ENCODE measurements around the gene MPV17. TPM values are rescaled to one million over a fixed set of nuclear protein-coding genes. Genes with fewer than 3 reads are reported as not detected.
A peak's percentile ranks its signal among the peaks of the same experiment; 100 is the strongest.

Gene MPV17
- total and polyA plus RNA-seq, 9 of the 15 experiments (the other 6 are each of a cell fraction or from before 2014, with no cell fraction given), result 54.7 to 140 (median 70.2) TPM

DNA sequence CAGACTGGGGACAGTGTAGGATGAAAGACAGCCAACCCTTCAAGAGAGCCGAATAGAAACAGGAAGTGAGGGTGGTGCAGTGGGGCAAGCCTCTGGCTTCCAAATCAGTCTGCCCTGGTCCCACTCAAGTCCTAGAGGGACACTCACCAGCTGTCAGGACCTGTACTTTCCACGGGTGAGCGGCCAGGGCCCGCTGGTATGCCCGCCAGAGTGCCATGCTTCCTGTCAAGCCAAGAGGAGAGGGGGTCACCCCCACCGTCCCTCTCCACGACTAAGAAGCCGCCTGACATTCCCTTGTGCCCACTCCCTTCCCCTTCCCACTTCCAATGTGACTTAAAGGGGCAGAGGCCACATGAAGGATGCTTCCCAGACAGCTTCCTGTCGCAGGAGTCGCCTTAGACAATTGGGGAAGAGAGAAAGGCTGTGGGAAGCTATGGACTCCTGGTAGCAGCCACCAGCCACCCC is 564 bp downstream of the MPV17 start (continued):
- TF ChIP-seq, protein P1, sequence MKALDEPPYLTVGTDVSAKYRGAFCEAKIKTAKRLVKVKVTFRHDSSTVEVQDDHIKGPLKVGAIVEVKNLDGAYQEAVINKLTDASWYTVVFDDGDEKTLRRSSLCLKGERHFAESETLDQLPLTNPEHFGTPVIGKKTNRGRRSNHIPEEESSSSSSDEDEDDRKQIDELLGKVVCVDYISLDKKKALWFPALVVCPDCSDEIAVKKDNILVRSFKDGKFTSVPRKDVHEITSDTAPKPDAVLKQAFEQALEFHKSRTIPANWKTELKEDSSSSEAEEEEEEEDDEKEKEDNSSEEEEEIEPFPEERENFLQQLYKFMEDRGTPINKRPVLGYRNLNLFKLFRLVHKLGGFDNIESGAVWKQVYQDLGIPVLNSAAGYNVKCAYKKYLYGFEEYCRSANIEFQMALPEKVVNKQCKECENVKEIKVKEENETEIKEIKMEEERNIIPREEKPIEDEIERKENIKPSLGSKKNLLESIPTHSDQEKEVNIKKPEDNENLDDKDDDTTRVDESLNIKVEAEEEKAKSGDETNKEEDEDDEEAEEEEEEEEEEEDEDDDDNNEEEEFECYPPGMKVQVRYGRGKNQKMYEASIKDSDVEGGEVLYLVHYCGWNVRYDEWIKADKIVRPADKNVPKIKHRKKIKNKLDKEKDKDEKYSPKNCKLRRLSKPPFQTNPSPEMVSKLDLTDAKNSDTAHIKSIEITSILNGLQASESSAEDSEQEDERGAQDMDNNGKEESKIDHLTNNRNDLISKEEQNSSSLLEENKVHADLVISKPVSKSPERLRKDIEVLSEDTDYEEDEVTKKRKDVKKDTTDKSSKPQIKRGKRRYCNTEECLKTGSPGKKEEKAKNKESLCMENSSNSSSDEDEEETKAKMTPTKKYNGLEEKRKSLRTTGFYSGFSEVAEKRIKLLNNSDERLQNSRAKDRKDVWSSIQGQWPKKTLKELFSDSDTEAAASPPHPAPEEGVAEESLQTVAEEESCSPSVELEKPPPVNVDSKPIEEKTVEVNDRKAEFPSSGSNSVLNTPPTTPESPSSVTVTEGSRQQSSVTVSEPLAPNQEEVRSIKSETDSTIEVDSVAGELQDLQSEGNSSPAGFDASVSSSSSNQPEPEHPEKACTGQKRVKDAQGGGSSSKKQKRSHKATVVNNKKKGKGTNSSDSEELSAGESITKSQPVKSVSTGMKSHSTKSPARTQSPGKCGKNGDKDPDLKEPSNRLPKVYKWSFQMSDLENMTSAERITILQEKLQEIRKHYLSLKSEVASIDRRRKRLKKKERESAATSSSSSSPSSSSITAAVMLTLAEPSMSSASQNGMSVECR (CRISPR knock-in tag; IDR thresholded peaks at IDR 0.05), result peak; percentile 40
- TF ChIP-seq HNRNPH1 (optimal IDR thresholded peaks at IDR 0.05; ENCODE audit: low read depth, low read length) (no peak), FOS (IDR thresholded peaks at IDR 0.05; ENCODE audit: extremely low read depth, insufficient read length) (no peak), ILK (tag; IDR thresholded peaks at IDR 0.05; ENCODE audit: borderline replicate concordance, low read depth) (no peak), CBFA2T3 (IDR thresholded peaks at IDR 0.05) (no peak), MXI1 (IDR thresholded peaks at IDR 0.05; ENCODE audit: low read depth, low read length) (no peak), TEAD4 (IDR thresholded peaks at IDR 0.05; ENCODE audit: low read length) (0 out of 2 replicates have a peak, but pooled peaks have one; percentile 7), TEAD4 (CRISPR knock-in tag; IDR thresholded peaks at IDR 0.05; ENCODE audit: borderline replicate concordance) (no peak), ZNF23 (CRISPR knock-in tag; IDR thresholded peaks at IDR 0.05) (no peak), ZBTB8A (IDR thresholded peaks at IDR 0.05; ENCODE audit: partially characterized antibody) (no peak), CEBPG (CRISPR knock-in tag; IDR thresholded peaks at IDR 0.05) (no peak), CEBPG (tag; conservative IDR thresholded peaks at IDR 0.05 in 1 of 2, IDR thresholded peaks at IDR 0.05 in 1 of 2) (no peak), BRD4 (IDR thresholded peaks at IDR 0.05) (no peak), MECOM (CRISPR knock-in tag; IDR thresholded peaks at IDR 0.05) (no peak), MAZ (CRISPR knock-in tag; conservative IDR thresholded peaks at IDR 0.05 in 1 of 2, IDR thresholded peaks at IDR 0.05 in 1 of 2) (no peak), RNF2 (IDR thresholded peaks at IDR 0.05) (no peak)
- TF ChIP-seq, protein P2, sequence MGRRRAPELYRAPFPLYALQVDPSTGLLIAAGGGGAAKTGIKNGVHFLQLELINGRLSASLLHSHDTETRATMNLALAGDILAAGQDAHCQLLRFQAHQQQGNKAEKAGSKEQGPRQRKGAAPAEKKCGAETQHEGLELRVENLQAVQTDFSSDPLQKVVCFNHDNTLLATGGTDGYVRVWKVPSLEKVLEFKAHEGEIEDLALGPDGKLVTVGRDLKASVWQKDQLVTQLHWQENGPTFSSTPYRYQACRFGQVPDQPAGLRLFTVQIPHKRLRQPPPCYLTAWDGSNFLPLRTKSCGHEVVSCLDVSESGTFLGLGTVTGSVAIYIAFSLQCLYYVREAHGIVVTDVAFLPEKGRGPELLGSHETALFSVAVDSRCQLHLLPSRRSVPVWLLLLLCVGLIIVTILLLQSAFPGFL (CRISPR knock-in tag; IDR thresholded peaks at IDR 0.05), result no peak
- TF ChIP-seq, protein P3, sequence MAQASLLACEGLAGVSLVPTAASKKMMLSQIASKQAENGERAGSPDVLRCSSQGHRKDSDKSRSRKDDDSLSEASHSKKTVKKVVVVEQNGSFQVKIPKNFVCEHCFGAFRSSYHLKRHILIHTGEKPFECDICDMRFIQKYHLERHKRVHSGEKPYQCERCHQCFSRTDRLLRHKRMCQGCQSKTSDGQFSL (CRISPR knock-in tag; IDR thresholded peaks at IDR 0.05), result 0 out of 2 replicates have a peak, but pooled peaks have one; percentile 47
- TF ChIP-seq, protein P3 (tag; IDR thresholded peaks at IDR 0.05), result no peak

Measured in K562 (cell line).